HepG2 (cell line): ENCODE measurements around the gene HOXD3. TPM values are rescaled to one million over a fixed set of nuclear protein-coding genes. Genes with fewer than 3 reads are reported as not detected.

Experiments
- ATAC-seq: fragments of 200-7000 bp; cut with Tn5 transposase; 3 replicates; pipeline ENCODE4 v1.9.1; 2020; ENCODE audit warnings: mild to moderate bottlenecking, moderate library complexity
- BruUV-seq: library from RNA; stranded (reverse); fragments of 400-500 nt; replicated peaks from 2 replicates; lab custom pipeline; 2021; lab: Mats Ljungman, UMichigan
- CTCF ChIA-PET: fragments of 300-600 bp; formaldehyde crosslinking; extraction: SDS; loops from one replicate; lab custom pipeline; 2021; ENCODE audit warnings: low total read pairs, inconsistent platforms, low intra/inter-chr PET ratio; lab: Yijun Ruan, JAX
- POLR2A ChIA-PET: fragments of 350-600 bp; sonication (Branson Sonifier 250); formaldehyde crosslinking; loops from one replicate; lab custom pipeline; 2020; ENCODE audit warnings: antibody characterized with exemption, inconsistent platforms; lab: Yijun Ruan, JAX
- DNase-seq: peaks from one replicate; pipeline ENCODE4 v3.0.0-alpha.2; 2015; ENCODE audit warnings: low spot score
- FAIRE-seq: peaks from 3 replicates; lab custom pipeline; 2011; peaks lifted over from hg19 to GRCh38; lab: Jason Lieb, UNC
- H2AFZ ChIP-seq: one replicate; pipeline ENCODE4 v1.6.1; 2011; ENCODE audit warnings: low read length, inconsistent platforms
- H3K27ac ChIP-seq: fragments of 300-600 bp; 3 replicates; pipeline ENCODE4 v1.8.0; 2011; ENCODE audit warnings: mixed run types, mild to moderate bottlenecking, mixed read lengths, low read length, inconsistent platforms; ENCODE audit not compliant: insufficient read depth; ENCODE audit errors: extremely low read length
- H3K27me3 ChIP-seq, 2 experiments: fragments of 200-600 bp in 1 of 2; 2 replicates in 1 of 2; 3 replicates in 1 of 2; pipeline versions ENCODE4 v1.6.0 to v1.8.0; 2011; ENCODE audit warnings: low read length in 2 of 2, mild to moderate bottlenecking in 2 of 2, moderate library complexity in 2 of 2, inconsistent platforms in 1 of 2; ENCODE audit not compliant: insufficient read depth in 2 of 2, control insufficient read depth in 1 of 2
- H3K36me3 ChIP-seq, 2 experiments: fragments of 200-600 bp in 1 of 2; replicated peaks in 1 of 2; 2 replicates in 1 of 2; 3 replicates in 1 of 2; pipeline versions ENCODE4 v1.5.1 to v1.8.0; 2011; ENCODE audit warnings: low read length in 2 of 2, inconsistent platforms in 1 of 2; ENCODE audit not compliant: insufficient read depth in 2 of 2, control insufficient read depth in 1 of 2
- H3K4me1 ChIP-seq: 2 replicates; pipeline ENCODE4 v1.5.1; 2012; ENCODE audit warnings: low read length, inconsistent platforms; ENCODE audit not compliant: insufficient read depth
- H3K4me2 ChIP-seq: 2 replicates; pipeline ENCODE4 v1.6.0; 2011; ENCODE audit warnings: low read depth, low read length, inconsistent platforms
- H3K4me3 ChIP-seq, 3 experiments: fragments of 200-600 bp in 1 of 3; sonication (generic), shearing (Covaris generic) in 1 of 3; replicated peaks in 1 of 3; 2 replicates each; pipeline ENCODE4 v1.5.1; 2011 to 2016; ENCODE audit warnings: low read length in 3 of 3, inconsistent platforms in 2 of 3, low read depth in 2 of 3, mild to moderate bottlenecking in 2 of 3, control low read depth in 1 of 3, mixed read lengths in 1 of 3; ENCODE audit not compliant: insufficient read depth in 1 of 3
- H3K79me2 ChIP-seq: one replicate; pipeline ENCODE4 v1.6.1; 2011; ENCODE audit warnings: low read length, inconsistent platforms; ENCODE audit not compliant: insufficient read depth
- H3K9ac ChIP-seq: 2 replicates; pipeline ENCODE4 v1.6.0; 2011; ENCODE audit warnings: mild to moderate bottlenecking, low read depth, low read length, inconsistent platforms; ENCODE audit not compliant: insufficient read depth
- H3K9me3 ChIP-seq: 2 replicates; pipeline ENCODE4 v1.5.1; 2012; ENCODE audit warnings: mild to moderate bottlenecking, low read length
- H4K20me1 ChIP-seq: 2 replicates; pipeline ENCODE4 v1.6.0; 2011; ENCODE audit warnings: inconsistent platforms, mild to moderate bottlenecking, low read length, moderate library complexity; ENCODE audit not compliant: insufficient read depth
- NFAT5 ChIP-seq: sonication (generic); formaldehyde crosslinking; IDR thresholded peaks from 2 replicates; pipeline ENCODE4 v1.4.0; 2020; ENCODE audit warnings: missing genetic modification reagents
- SNAPC2 ChIP-seq: sonication (generic); formaldehyde crosslinking; IDR thresholded peaks from 2 replicates; pipeline ENCODE4 v1.8.1; 2022; ENCODE audit warnings: mild to moderate bottlenecking, missing genetic modification reagents
- ZBTB34 ChIP-seq: sonication (generic); formaldehyde crosslinking; IDR thresholded peaks from 2 replicates; pipeline ENCODE4 v1.8.0; 2022; ENCODE audit warnings: mild to moderate bottlenecking, missing genetic modification reagents
- ZNF367 ChIP-seq: sonication (generic); formaldehyde crosslinking; IDR thresholded peaks from 2 replicates; pipeline ENCODE4 v1.4.0; 2020; ENCODE audit warnings: missing genetic modification reagents, borderline replicate concordance
- WGBS: methylation state at CpG from one replicate; pipeline ENCODE4 v1.1.6; 2017; ENCODE audit warnings: low lambda C conversion rate; 5-methylcytosine and 5-hydroxymethylcytosine counted together
- in situ Hi-C: cut with HindIII; loops from 2 replicates; pipeline ENCODE4 v1.10.0; 2017; ENCODE audit warnings: low pct_unique_long_range_greater_than_20kb; ENCODE audit not compliant: extremely low pct_ligation_motif_present
- intact Hi-C: fragments of 100-400 bp; cut with micrococcal nuclease; formaldehyde crosslinking; loops from one replicate; pipeline ENCODE4 v1.10.0; 2022; ENCODE audit not compliant: unreplicated experiment
- polyA plus RNA-seq, 8 experiments: library from polyadenylated mRNA; depleted of rRNA in 3 of 8; stranded (reverse) in 7 of 8; unstranded in 1 of 8; fragments of >200 nt; fragmentation: Illumina TruSeq in 4 of 8; extraction: Trizol in 4 of 8; gene quantifications; 2 replicates each; pipeline versions ENCODE4 v1.2.1 to v1.2.3, GENCODE V29; 2011 to 2016; ENCODE audit warnings: low read depth in 4 of 8, missing spikeins in 1 of 8, mixed read lengths in 1 of 8; ENCODE audit not compliant: insufficient read depth in 1 of 8
- total RNA-seq, 5 experiments: library from RNA; depleted of rRNA; stranded (reverse); fragments of >200 nt; fragmentation: Illumina TruSeq; extraction: Trizol; gene quantifications; 2 replicates each; pipeline ENCODE4 v1.2.3, GENCODE V29; 2016; ENCODE audit warnings: low read depth in 1 of 5

HOXD3 gene
- total and polyA plus RNA-seq, 2 of the 13 experiments (the other 11 are each of a cell fraction or from before 2014, with no cell fraction given): 0.05 to 0.09 TPM

DNA sequence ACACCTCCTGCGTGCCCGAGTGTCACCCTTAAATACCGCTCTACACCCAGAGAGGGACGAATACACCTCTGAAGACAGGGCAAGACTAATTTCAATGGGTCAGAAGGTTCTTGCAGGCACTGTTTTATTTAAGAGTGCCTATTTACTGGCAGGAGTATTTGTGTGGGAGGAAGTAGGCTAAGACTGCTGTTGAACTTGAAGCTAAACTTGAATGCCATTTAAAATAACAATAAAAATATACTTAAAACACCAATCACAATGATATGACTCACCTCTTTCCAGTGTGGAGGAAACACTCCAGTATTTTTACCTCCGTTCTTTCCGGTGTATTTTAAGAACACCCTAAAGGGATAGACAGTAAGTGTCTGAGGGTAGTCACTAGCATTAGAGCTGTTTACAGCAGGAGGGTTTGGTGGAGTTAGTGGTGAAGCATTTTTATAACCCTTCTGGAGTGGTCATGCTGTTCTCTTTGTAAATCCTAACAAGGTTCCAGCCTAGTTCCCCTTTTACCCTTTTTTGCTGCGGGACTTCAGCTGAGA lies 21.7 kb downstream of the HOXD3 start:
- peaks cover 33% of the 10 kb centered on the region for H3K4me1 ChIP-seq
- ATAC-seq (no peak), DNase-seq (no peak), FAIRE-seq (no peak)
- H3K9ac ChIP-seq: no peak overlapping the region
- BruUV-seq: no TSS peak
- CTCF ChIA-PET: no interaction called here
- peaks cover 19% of the 10 kb centered on the region for H3K79me2 ChIP-seq
- 0 out of 2 replicates have a peak, but pooled peaks have one; percentile 16 for TF ChIP-seq ZBTB34 (CRISPR knock-in tag)
- TF ChIP-seq SNAPC2 (CRISPR knock-in tag): no peak
- TF ChIP-seq ZNF367 (CRISPR knock-in tag): no peak
- no peak for TF ChIP-seq NFAT5
- H4K20me1 ChIP-seq: peaks cover 4% of the 10 kb centered on the region; the same call in 1 of the 2 replicates
- no peak overlapping the region for H2AFZ ChIP-seq
- 73% methylated on average over 7 of the region's 7 CpGs for WGBS
- intact Hi-C loops (no loop called here), in situ Hi-C loops (no loop called here)
- H3K36me3 ChIP-seq: peaks cover 2 to 47% of the 10 kb centered on the region in 2 experiments
- no peak overlapping the region for H3K4me2 ChIP-seq
- no peak overlapping the region for H3K27ac ChIP-seq
- H3K27me3 ChIP-seq: no peaks in the 10 kb centered on the region; a peak in 1 of 5 replicates
- no peak overlapping the region for H3K4me3 ChIP-seq
- no peaks in the 10 kb centered on the region for H3K9me3 ChIP-seq
- POLR2A ChIA-PET: interaction anchor here (1.2 kb wide), 1 partner anchor 8 kb away, joined by 4 read pairs; no protein-coding TSS in a partner anchor
